Sigmoid colon (tissue), 7 donors: ENCODE data around the gene FAM180B. TPM values are rescaled to one million over a fixed set of nuclear protein-coding genes. Genes with fewer than 3 reads are reported as not detected.
A peak's percentile ranks its signal among the peaks of the same experiment; 100 is the strongest.

Experiments
- DNase-seq: peaks from one replicate; pipeline ENCODE4 v3.0.0-alpha.2; 2019
- H3K27ac ChIP-seq, 4 donors: fragments of 200-600 bp; sonication (generic); one replicate each; pipeline ENCODE4 v1.5.1; 2016 to 2019; ENCODE audit warnings: mild to moderate bottlenecking in 1 of 4
- H3K27me3 ChIP-seq, 3 donors: fragments of 200-600 bp; sonication (generic); one replicate each; pipeline ENCODE4 v1.5.1; 2019; ENCODE audit warnings: mild to moderate bottlenecking in 1 of 3
- H3K36me3 ChIP-seq, 4 donors: fragments of 200-600 bp; sonication (generic); one replicate each; pipeline ENCODE4 v1.5.1; 2016 to 2019
- H3K4me1 ChIP-seq, 4 donors: fragments of 200-600 bp; sonication (generic); one replicate each; pipeline ENCODE4 v1.5.1; 2017 to 2019
- H3K4me3 ChIP-seq, 4 donors: fragments of 200-600 bp; sonication (generic); one replicate each; pipeline ENCODE4 v1.5.1; 2017 to 2019; ENCODE audit warnings: mild to moderate bottlenecking in 2 of 4, moderate library complexity in 1 of 4
- H3K9me3 ChIP-seq, 4 donors: fragments of 200-600 bp in 3 of 4; sonication (generic) in 3 of 4; one replicate each; pipeline versions ENCODE4 v1.5.1 to v1.6.1; 2013 to 2019
- EP300 ChIP-seq, 4 donors: sonication (generic); formaldehyde crosslinking; IDR thresholded peaks; one replicate each; pipeline ENCODE4 v1.6.1; 2017; ENCODE audit warnings: antibody characterized with exemption in 4 of 4
- POLR2A ChIP-seq, 2 donors: fragments of 450-650 bp; IDR thresholded peaks; one replicate each; pipeline ENCODE4 v1.6.1; 2016; ENCODE audit warnings: antibody characterized with exemption in 2 of 2, mild to moderate bottlenecking in 2 of 2, moderate library complexity in 2 of 2
- POLR2AphosphoS5 ChIP-seq, 4 donors: sonication (generic); formaldehyde crosslinking; IDR thresholded peaks; one replicate each; pipeline ENCODE4 v1.6.1; 2017; ENCODE audit warnings: antibody characterized with exemption in 4 of 4
- WGBS, 2 donors: extraction: QIAGEN DNeasy Blood & Tissue Kit; methylation state at CpG; one replicate each; pipeline ENCODE4 v1.1.7; 2013; 5-methylcytosine and 5-hydroxymethylcytosine counted together
- intact Hi-C: fragments of 100-400 bp; cut with DNase I; formaldehyde crosslinking; loops from one replicate; pipeline ENCODE4 v1.15.1; 2023
- polyA plus RNA-seq, 3 donors: library from polyadenylated mRNA; stranded (reverse); fragments of 200-250 nt; gene quantifications; one replicate each; pipeline ENCODE4 v1.2.3, GENCODE V29; 2013
- total RNA-seq, 4 donors: library from RNA; depleted of rRNA; stranded (reverse); fragments of >200 nt; gene quantifications; one replicate each; pipeline ENCODE4 v1.1.0, GENCODE V29; 2016
- TF ChIP-seq, protein P1 (sequence below), 4 experiments: fragments of 450-650 bp in 3 of 4; fragments of 200-600 bp in 1 of 4; IDR thresholded peaks; one replicate each; pipeline ENCODE4 v1.5.1; 2016 to 2019; ENCODE audit warnings: antibody characterized with exemption in 4 of 4, mild to moderate bottlenecking in 3 of 4, moderate library complexity in 2 of 4
- donor health status: healthy with polysubstance abuse.
- donor health status: Bipolar disorder and iron deficiency.
- donor health status: healthy.

Gene FAM180B, protein sequence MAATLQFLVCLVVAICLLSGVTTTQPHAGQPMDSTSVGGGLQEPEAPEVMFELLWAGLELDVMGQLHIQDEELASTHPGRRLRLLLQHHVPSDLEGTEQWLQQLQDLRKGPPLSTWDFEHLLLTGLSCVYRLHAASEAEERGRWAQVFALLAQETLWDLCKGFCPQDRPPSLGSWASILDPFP
- total RNA-seq (1 to 10 TPM in 1 of 4 donors, under 1 TPM in 2, not detected in 1; 0.36 to 1.4 (median 0.41) TPM), polyA plus RNA-seq (under 1 TPM in 2 of 3 donors, not detected in 1; 0.12 to 0.60 TPM)

DNA sequence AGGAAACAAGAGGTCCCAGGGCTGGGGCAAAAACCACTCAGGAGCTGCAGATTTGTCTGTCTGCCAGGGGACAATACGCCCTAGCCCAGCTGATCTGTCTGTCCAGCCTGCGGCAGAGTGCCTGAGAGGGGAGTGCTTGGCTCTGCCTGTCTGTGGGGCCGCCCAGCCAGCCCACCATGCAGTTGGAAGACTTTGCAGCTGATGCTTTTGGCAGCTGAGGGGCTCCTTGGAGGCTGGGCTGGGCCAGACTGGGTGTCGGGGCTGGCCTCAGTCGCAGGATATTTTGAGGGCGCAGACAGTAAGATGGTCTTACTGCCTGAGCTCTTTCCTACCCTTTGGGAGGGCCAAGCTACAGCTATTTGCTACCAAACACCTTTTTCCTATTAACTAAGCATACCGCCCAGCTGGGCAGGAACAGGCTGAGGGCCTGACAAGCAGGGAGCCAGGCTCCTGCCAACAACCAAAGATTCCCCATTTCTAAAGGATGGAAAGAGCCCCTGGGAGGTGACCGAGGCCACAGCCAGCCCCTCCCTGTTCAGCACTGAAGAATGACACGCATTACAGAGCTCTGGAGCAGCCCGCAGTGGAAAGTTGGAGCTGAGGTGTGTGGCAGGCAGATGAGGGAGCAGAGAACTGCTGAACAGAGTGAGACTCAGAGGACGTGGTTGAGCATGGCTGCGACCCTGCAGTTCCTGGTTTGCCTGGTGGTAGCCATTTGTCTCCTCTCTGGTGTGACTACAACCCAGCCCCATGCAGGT lies at the start of gene FAM180B:
FAM180B (plus strand) TSS at position 581 of the 758 bp plus-strand sequence; CDS start at position 672, 91 bp downstream.
- Histone ChIP-seq H3K36me3 (peaks cover 31 to 44% (median 33%) of the 10 kb centered on the region in 4 donors), H3K4me3 (no peak within 1 kb of the TSS), H3K4me1 (peaks cover 0 to 14% (median 6%) of the 10 kb centered on the region in 4 donors), H3K9me3 (no peaks in the 10 kb centered on the region), H3K27ac (peak within 1 kb of the TSS in 1 of 4 donors; percentile 27), H3K27me3 (peaks cover 0 to 14% (median 9%) of the 10 kb centered on the region in 3 donors)
- 86 to 88% methylated on average over 12 of the region's 12 CpGs for WGBS, 2 donors
- DNase-seq: no peak
- intact Hi-C loops: no loop called here
- TF ChIP-seq EP300 (IDR thresholded peaks at IDR 0.05): no peak
- TF ChIP-seq, protein P1, sequence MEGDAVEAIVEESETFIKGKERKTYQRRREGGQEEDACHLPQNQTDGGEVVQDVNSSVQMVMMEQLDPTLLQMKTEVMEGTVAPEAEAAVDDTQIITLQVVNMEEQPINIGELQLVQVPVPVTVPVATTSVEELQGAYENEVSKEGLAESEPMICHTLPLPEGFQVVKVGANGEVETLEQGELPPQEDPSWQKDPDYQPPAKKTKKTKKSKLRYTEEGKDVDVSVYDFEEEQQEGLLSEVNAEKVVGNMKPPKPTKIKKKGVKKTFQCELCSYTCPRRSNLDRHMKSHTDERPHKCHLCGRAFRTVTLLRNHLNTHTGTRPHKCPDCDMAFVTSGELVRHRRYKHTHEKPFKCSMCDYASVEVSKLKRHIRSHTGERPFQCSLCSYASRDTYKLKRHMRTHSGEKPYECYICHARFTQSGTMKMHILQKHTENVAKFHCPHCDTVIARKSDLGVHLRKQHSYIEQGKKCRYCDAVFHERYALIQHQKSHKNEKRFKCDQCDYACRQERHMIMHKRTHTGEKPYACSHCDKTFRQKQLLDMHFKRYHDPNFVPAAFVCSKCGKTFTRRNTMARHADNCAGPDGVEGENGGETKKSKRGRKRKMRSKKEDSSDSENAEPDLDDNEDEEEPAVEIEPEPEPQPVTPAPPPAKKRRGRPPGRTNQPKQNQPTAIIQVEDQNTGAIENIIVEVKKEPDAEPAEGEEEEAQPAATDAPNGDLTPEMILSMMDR (IDR thresholded peaks at IDR 0.05): no peak
- TF ChIP-seq POLR2A (IDR thresholded peaks at IDR 0.05): no peak
- no peak for TF ChIP-seq POLR2AphosphoS5 (IDR thresholded peaks at IDR 0.05)

DNA sequence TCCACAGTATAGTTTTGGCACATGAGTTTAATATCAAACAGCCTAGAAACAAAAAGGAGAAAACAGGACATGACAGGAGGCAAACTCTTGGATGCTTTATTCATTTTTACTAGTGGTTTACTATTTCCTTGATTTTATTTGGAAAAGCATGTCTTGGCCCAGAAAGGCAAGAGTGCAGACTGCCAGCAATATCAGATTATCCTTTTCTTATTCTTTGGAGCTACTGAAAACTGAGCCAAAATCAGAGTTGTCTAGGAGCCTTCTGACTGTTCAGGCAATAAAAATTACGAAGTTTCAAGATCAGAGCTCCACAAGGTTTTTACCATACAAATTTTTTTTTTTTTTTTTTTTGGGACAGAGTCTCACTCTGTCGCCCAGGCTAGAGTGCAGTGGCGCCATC lies 49.6 kb upstream of the FAM180B start:
- Histone ChIP-seq H3K27ac (peak overlapping the region in 2 of 4 donors; percentile 2 to 26), H3K9me3 (no peaks in the 10 kb centered on the region), H3K36me3 (no peaks in the 10 kb centered on the region), H3K4me3 (no peak overlapping the region), H3K4me1 (peaks cover 0 to 95% (median 89%) of the 10 kb centered on the region in 4 donors), H3K27me3 (no peaks in the 10 kb centered on the region)
- WGBS, 2 donors: 81 to 84% methylated on average over 3 of the region's 3 CpGs
- TF ChIP-seq, protein P1 (IDR thresholded peaks at IDR 0.05): no peak
- TF ChIP-seq POLR2AphosphoS5 (IDR thresholded peaks at IDR 0.05) (no peak), EP300 (IDR thresholded peaks at IDR 0.05) (no peak), POLR2A (IDR thresholded peaks at IDR 0.05) (no peak)
- no peak for DNase-seq
- intact Hi-C loops: no loop called here

DNA sequence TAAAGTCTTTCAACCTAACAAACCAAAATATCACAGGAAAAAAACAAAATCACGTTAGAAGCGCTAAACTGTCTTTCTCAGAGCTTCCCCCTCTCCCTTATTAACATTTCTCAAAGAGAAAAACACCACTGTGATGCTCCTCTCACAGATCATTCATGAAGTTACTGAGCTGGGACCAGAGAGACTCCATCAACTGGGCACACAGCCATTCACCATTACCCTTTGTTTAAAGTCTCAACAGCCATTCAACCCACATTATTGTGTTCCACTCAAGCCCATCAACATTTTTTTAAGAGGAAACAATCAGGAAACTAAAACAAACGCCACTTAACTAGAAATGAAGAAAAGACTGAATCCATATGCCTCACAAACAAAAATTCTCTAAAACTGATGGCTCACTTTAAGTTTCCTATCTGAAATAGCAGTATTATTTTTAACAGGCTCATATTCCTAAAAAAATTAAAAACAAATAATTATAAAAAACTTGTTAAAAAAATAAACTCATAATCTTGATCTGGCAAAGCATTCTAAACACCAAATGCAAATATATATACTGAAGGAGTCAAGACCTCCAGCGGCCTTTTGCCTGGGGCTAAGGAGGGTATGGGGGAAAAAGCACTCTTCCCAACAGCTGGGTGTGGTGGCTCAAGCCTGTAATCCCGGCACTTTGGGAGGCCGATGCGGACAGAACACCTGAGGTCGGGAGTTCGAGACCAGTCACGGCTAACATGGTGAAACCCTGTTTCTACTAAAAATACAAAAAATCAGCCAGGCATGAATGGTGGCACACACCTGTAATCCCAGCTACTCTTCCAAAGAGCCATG lies 47.5 kb upstream of the FAM180B start:
- Histone ChIP-seq H3K27ac (peak overlapping the region in 2 of 4 donors; percentile 9 to 22), H3K27me3 (no peaks in the 10 kb centered on the region), H3K36me3 (no peaks in the 10 kb centered on the region), H3K4me3 (no peak overlapping the region), H3K9me3 (no peaks in the 10 kb centered on the region), H3K4me1 (peaks cover 0 to 87% (median 71%) of the 10 kb centered on the region in 4 donors)
- DNase-seq: no peak
- intact Hi-C loops: no loop called here
- 61 to 73% methylated on average over 10 of the region's 10 CpGs for WGBS, 2 donors
- TF ChIP-seq POLR2AphosphoS5 (IDR thresholded peaks at IDR 0.05) (no peak), EP300 (IDR thresholded peaks at IDR 0.05) (no peak), POLR2A (IDR thresholded peaks at IDR 0.05) (no peak)
- TF ChIP-seq, protein P1 (IDR thresholded peaks at IDR 0.05): no peak

DNA sequence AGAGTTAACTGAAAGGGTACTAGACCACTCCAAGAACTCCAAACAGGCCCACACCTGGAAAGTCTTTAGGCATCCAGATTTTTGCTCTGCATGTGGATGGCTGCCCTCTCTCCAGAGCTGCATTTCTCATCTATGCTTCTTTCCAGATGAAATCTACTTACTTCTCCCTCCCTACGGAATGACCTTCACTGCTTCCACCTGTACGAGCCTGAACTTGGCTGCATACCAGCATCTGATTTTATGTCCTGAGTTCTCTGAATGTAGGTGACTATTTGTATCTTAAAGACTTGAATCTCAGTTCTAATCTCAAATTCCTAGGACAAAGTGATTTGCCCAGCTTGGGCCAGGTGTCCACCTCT lies 46.8 kb upstream of the FAM180B start:
- no peaks in the 10 kb centered on the region for H3K9me3 ChIP-seq
- DNase-seq: no peak
- H3K27me3 ChIP-seq: no peaks in the 10 kb centered on the region
- peaks cover 0 to 80% (median 69%) of the 10 kb centered on the region in 4 donors for H3K4me1 ChIP-seq
- intact Hi-C loops: no loop called here
- peak overlapping the region in 2 of 4 donors; percentile 18 to 22 for H3K27ac ChIP-seq
- H3K4me3 ChIP-seq: no peak overlapping the region
- 17 to 55% methylated on average over 2 of the region's 2 CpGs for WGBS, 2 donors
- TF ChIP-seq POLR2AphosphoS5 (IDR thresholded peaks at IDR 0.05) (no peak), POLR2A (IDR thresholded peaks at IDR 0.05) (no peak), EP300 (IDR thresholded peaks at IDR 0.05) (no peak)
- TF ChIP-seq, protein P1 (IDR thresholded peaks at IDR 0.05): no peak
- no peaks in the 10 kb centered on the region for H3K36me3 ChIP-seq
